GM19023 (cell line): ENCODE measurements around the gene AKAP13.

Source experiments
- ATAC-seq: cut with Tn5 transposase; IDR thresholded peaks from one replicate; pipeline ENCODE4 v1.9.1; 2021; ENCODE audit warnings: mild to moderate bottlenecking, moderate library complexity; ENCODE audit not compliant: unreplicated experiment

AKAP13 gene

GRCh38 chr15:85386261-85386660 lies 5.9 kb downstream of the AKAP13 start:
- ATAC-seq = no peak

- no peak for ATAC-seq
These were observed 8.3 kb downstream of the AKAP13 start for GRCh38 chr15:85388566-85389305.

- ATAC-seq = no peak
These were observed 8.9 kb downstream of the AKAP13 start for GRCh38 chr15:85389306-85389650.

- ATAC-seq = no peak
These were observed 9.4 kb downstream of the AKAP13 start for GRCh38 chr15:85389772-85390171.

GRCh38 chr15:85393210-85393609 lies 12.8 kb downstream of the AKAP13 start:
- ATAC-seq = no peak

GRCh38 chr15:85394554-85395333 lies 14.3 kb downstream of the AKAP13 start:
- no peak for ATAC-seq

GRCh38 chr15:85396554-85396953 lies 16.2 kb downstream of the AKAP13 start:
- ATAC-seq = no peak

- ATAC-seq = no peak
These were observed 16.7 kb downstream of the AKAP13 start for GRCh38 chr15:85397151-85397550.

- ATAC-seq = no peak
These were observed 17.5 kb downstream of the AKAP13 start for GRCh38 chr15:85397926-85398325.

GRCh38 chr15:85398822-85399221 lies 18.4 kb downstream of the AKAP13 start:
- no peak for ATAC-seq

- ATAC-seq = no peak
These were observed 19.2 kb downstream of the AKAP13 start for GRCh38 chr15:85399627-85400026.

GRCh38 chr15:85400606-85401005 lies 20.2 kb downstream of the AKAP13 start:
- ATAC-seq = no peak

- ATAC-seq = peak; percentile 56
These were observed 20.8 kb downstream of the AKAP13 start for GRCh38 chr15:85401108-85401774.

GRCh38 chr15:85402195-85402881 lies 21.9 kb downstream of the AKAP13 start:
- no peak for ATAC-seq

- ATAC-seq = no peak
These were observed 23.3 kb downstream of the AKAP13 start for GRCh38 chr15:85403745-85404144.

- ATAC-seq = no peak
These were observed 23.9 kb downstream of the AKAP13 start for GRCh38 chr15:85404176-85404917.

GRCh38 chr15:85404918-85405866 lies 24.8 kb downstream of the AKAP13 start:
- no peak for ATAC-seq

- ATAC-seq = no peak
These were observed 26.5 kb downstream of the AKAP13 start for GRCh38 chr15:85406916-85407315.
